Measurements from ENCODE around the gene MSX1. TPM values are rescaled to one million over a fixed set of nuclear protein-coding genes. Genes with fewer than 3 reads are reported as not detected.
A peak's percentile ranks its signal among the peaks of the same experiment; 100 is the strongest.

MSX1 gene
- 1 to 10 TPM; 1.2 to 4.4 (median 2.5) TPM for total RNA-seq

GRCh38 chr4:4859325-4859798 is at the start of gene MSX1:
MSX1 (plus strand) TSS chr4:4859665; CDS start chr4:4859900, 235 bp downstream.
- H3K9me3 ChIP-seq: no peaks in the 10 kb centered on the region
- ATAC-seq (peak; percentile 83 to 88), DNase-seq (peak; percentile 67 to 69)
- H3K27me3 ChIP-seq: peaks cover 84 to 93% (median 88%) of the 10 kb centered on the region in 3 donors
- in situ Hi-C loops (cut with MboI; ENCODE audit: low sequenced_read_pairs in 4 of 4) (no loop called here), intact Hi-C loops (cut with DNase I; ENCODE audit: low total_unique reads) (no loop called here)
- TF ChIP-seq POLR2A (IDR thresholded peaks at IDR 0.05): peak; percentile 70 to 90
- TF ChIP-seq CTCF (IDR thresholded peaks at IDR 0.05 in 4 of 5, conservative IDR thresholded peaks at IDR 0.05 in 1 of 5): no peak
- peak within 1 kb of the TSS; percentile 54 to 81 (median 70) for H3K4me3 ChIP-seq
- H3K27ac ChIP-seq: peak within 1 kb of the TSS; percentile 45 to 67 (median 62)
- H3K4me1 ChIP-seq: peaks cover 10 to 21% of the 10 kb centered on the region in 2 donors
- H3K36me3 ChIP-seq: peaks cover 0 to 5% of the 10 kb centered on the region in 2 donors

GRCh38 chr4:4810092-4810774 is 49.2 kb upstream of the MSX1 start:
- ATAC-seq (no peak), DNase-seq (no peak)
- no peaks in the 10 kb centered on the region for H3K36me3 ChIP-seq
- no peak overlapping the region for H3K4me3 ChIP-seq
- TF ChIP-seq POLR2A (IDR thresholded peaks at IDR 0.05): no peak
- in situ Hi-C loops (cut with MboI; ENCODE audit: low sequenced_read_pairs in 4 of 4) (no loop called here), intact Hi-C loops (cut with DNase I; ENCODE audit: low total_unique reads) (no loop called here)
- no peaks in the 10 kb centered on the region for H3K27me3 ChIP-seq
- no peak overlapping the region for H3K27ac ChIP-seq
- no peaks in the 10 kb centered on the region for H3K9me3 ChIP-seq
- no peaks in the 10 kb centered on the region for H3K4me1 ChIP-seq

DNA sequence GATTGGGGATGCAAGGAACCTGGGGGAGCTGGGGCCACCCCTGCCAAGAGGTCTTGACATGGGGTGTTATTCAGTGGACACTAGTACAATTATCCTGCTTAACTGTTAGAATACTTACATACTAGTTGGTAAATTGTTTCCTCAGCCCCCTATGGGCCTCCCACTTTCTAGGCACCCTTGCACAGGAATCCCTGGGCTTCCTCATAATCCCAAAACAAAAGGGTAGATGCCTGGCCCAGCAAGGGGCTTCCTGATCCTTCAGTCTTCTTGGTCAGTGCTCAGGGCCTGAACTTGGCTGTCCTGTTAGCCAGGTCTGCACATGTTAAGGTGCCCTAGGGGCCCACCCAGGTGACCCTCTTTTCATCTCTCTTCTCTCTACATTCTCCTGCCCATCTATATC is 48.7 kb upstream of the MSX1 start:
- ATAC-seq (no peak), DNase-seq (no peak)
- Histone ChIP-seq H3K9me3 (no peaks in the 10 kb centered on the region), H3K36me3 (no peaks in the 10 kb centered on the region), H3K27me3 (no peaks in the 10 kb centered on the region), H3K4me3 (no peak overlapping the region), H3K27ac (no peak overlapping the region), H3K4me1 (no peaks in the 10 kb centered on the region)
- intact Hi-C loops (cut with DNase I; ENCODE audit: low total_unique reads): no loop called here
- in situ Hi-C loops (cut with MboI; ENCODE audit: low sequenced_read_pairs in 4 of 4): no loop called here
- TF ChIP-seq CTCF (IDR thresholded peaks at IDR 0.05 in 4 of 5, conservative IDR thresholded peaks at IDR 0.05 in 1 of 5): no peak
- no peak for TF ChIP-seq POLR2A (IDR thresholded peaks at IDR 0.05)

- Histone ChIP-seq H3K27me3 (peaks cover 0 to 3% (median 0%) of the 10 kb centered on the region in 3 donors), H3K9me3 (no peaks in the 10 kb centered on the region), H3K4me3 (no peak overlapping the region), H3K36me3 (no peaks in the 10 kb centered on the region), H3K27ac (no peak overlapping the region), H3K4me1 (no peaks in the 10 kb centered on the region)
- in situ Hi-C loops (cut with MboI; ENCODE audit: low sequenced_read_pairs in 4 of 4): no loop called here
- DNase-seq (no peak), ATAC-seq (no peak)
- intact Hi-C loops (cut with DNase I; ENCODE audit: low total_unique reads): no loop called here
- TF ChIP-seq CTCF (IDR thresholded peaks at IDR 0.05 in 4 of 5, conservative IDR thresholded peaks at IDR 0.05 in 1 of 5) (no peak), POLR2A (IDR thresholded peaks at IDR 0.05) (no peak)
Observed at GRCh38 chr4:4812145-4812794, 47.2 kb upstream of the MSX1 start.

GRCh38 chr4:4818415-4819212 is 40.9 kb upstream of the MSX1 start:
- H3K9me3 ChIP-seq: no peaks in the 10 kb centered on the region
- intact Hi-C loops (cut with DNase I; ENCODE audit: low total_unique reads) (no loop called here), in situ Hi-C loops (cut with MboI; ENCODE audit: low sequenced_read_pairs in 4 of 4) (no loop called here)
- DNase-seq (no peak), ATAC-seq (no peak)
- H3K27ac ChIP-seq: no peak overlapping the region
- H3K4me3 ChIP-seq: no peak overlapping the region
- H3K36me3 ChIP-seq: no peaks in the 10 kb centered on the region
- peaks cover 0 to 9% (median 0%) of the 10 kb centered on the region in 3 donors for H3K27me3 ChIP-seq
- TF ChIP-seq CTCF (IDR thresholded peaks at IDR 0.05 in 4 of 5, conservative IDR thresholded peaks at IDR 0.05 in 1 of 5) (no peak), POLR2A (IDR thresholded peaks at IDR 0.05) (no peak)
- H3K4me1 ChIP-seq: no peaks in the 10 kb centered on the region
